Measurements from ENCODE around the gene GRID1. TPM values are rescaled to one million over a fixed set of nuclear protein-coding genes. Genes with fewer than 3 reads are reported as not detected.

Gene GRID1
- total RNA-seq, 4 donors from 2014 or later = 0.35 to 10.7 (median 1.3) TPM

- TF ChIP-seq POLR2A (IDR thresholded peaks at IDR 0.05) = no peak
- TF ChIP-seq, protein P1, sequence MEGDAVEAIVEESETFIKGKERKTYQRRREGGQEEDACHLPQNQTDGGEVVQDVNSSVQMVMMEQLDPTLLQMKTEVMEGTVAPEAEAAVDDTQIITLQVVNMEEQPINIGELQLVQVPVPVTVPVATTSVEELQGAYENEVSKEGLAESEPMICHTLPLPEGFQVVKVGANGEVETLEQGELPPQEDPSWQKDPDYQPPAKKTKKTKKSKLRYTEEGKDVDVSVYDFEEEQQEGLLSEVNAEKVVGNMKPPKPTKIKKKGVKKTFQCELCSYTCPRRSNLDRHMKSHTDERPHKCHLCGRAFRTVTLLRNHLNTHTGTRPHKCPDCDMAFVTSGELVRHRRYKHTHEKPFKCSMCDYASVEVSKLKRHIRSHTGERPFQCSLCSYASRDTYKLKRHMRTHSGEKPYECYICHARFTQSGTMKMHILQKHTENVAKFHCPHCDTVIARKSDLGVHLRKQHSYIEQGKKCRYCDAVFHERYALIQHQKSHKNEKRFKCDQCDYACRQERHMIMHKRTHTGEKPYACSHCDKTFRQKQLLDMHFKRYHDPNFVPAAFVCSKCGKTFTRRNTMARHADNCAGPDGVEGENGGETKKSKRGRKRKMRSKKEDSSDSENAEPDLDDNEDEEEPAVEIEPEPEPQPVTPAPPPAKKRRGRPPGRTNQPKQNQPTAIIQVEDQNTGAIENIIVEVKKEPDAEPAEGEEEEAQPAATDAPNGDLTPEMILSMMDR (IDR thresholded peaks at IDR 0.05) = no peak
- no peaks in the 10 kb centered on the region for H3K9me3 ChIP-seq
- no peak overlapping the region for H3K4me3 ChIP-seq
- no peak for DNase-seq
- no peaks in the 10 kb centered on the region for H3K4me1 ChIP-seq
- H3K27ac ChIP-seq = no peak overlapping the region
- H3K27me3 ChIP-seq = no peaks in the 10 kb centered on the region
- no peaks in the 10 kb centered on the region for H3K36me3 ChIP-seq
Measured at GRCh38 chr10:85601526-85601925, 765.1 kb downstream of the GRID1 start.

DNA sequence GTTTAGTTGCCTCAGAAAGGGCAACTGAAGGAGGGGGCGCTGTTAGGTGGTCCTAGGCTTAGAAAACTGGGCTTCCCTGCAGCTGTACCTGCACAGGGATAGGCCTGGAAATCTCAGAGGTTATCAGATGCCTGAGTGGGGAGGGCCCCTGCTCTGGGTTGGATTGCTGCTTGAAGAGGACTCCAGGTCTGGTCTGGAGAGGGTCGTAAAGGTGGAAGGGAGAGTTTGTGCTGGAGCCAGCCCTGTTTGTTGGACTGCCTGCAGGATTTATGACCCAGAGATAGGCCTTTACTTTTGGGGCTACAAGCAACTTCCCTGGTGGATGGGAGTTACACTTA is 765.9 kb downstream of the GRID1 start:
- Histone ChIP-seq H3K4me1 (no peaks in the 10 kb centered on the region), H3K9me3 (no peaks in the 10 kb centered on the region), H3K36me3 (no peaks in the 10 kb centered on the region), H3K4me3 (no peak overlapping the region), H3K27me3 (no peaks in the 10 kb centered on the region), H3K27ac (no peak overlapping the region)
- DNase-seq = no peak
- no peak for TF ChIP-seq POLR2A (IDR thresholded peaks at IDR 0.05)
- TF ChIP-seq, protein P1 (IDR thresholded peaks at IDR 0.05) = no peak

DNA sequence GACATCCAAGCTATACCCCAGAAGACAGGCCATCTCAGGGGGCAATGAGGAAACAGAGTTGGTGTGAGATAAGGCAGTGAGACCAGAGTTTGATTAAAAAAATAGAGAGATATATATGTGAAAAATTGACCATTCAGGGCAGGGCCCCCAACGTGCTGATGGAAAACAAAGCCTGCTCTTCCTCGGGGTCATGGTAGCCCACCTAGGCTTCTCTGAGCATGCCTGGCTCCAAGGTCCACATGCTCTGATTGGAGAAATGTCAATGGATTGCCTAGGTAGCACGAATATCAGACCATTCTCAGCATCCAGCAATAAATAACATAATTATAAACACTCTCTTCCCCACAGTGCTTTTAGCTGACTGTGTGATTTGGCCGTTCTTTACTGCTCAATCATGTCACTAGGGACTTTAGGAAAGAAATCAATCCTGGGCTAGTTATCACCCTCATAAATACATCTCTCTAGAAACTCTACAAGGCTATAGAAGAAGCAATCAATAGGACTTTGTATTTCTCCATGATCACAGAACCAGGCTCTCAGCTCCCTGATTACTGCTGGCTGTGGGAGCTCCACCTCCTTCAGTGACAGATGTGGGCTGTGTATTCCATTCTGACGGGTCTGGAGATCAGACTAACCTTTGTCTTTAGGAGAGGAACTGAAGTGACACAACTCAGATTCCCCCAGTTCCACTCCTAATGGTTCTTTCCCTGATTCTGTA is 766.4 kb downstream of the GRID1 start:
- DNase-seq = no peak
- no peak overlapping the region for H3K27ac ChIP-seq
- TF ChIP-seq, protein P1 (IDR thresholded peaks at IDR 0.05) = no peak
- TF ChIP-seq POLR2A (IDR thresholded peaks at IDR 0.05) = no peak
- H3K4me3 ChIP-seq = no peak overlapping the region
- no peaks in the 10 kb centered on the region for H3K4me1 ChIP-seq
- no peaks in the 10 kb centered on the region for H3K9me3 ChIP-seq
- H3K27me3 ChIP-seq = no peaks in the 10 kb centered on the region
- H3K36me3 ChIP-seq = no peaks in the 10 kb centered on the region

DNA sequence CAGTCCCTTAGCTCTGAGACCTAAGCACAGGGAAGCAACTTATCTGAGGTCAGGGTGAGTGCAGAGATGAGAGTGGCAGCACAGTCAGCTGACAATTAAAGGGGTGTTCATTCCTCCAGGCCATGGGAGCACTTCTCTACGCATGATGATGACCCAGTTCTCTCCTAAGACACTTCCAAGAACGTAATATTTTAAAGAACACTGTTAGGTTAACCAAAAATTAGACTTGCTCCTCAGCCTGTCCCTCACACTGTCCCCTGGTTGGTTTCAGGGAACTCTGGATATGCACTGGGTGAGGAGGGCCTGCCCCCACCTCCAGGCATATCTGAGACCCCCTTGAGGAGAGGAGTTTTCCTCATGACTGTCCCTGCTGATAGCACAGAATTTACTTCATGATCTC is 767.5 kb downstream of the GRID1 start:
- no peaks in the 10 kb centered on the region for H3K9me3 ChIP-seq
- no peaks in the 10 kb centered on the region for H3K27me3 ChIP-seq
- DNase-seq = no peak
- H3K36me3 ChIP-seq = no peaks in the 10 kb centered on the region
- H3K4me1 ChIP-seq = no peaks in the 10 kb centered on the region
- no peak overlapping the region for H3K4me3 ChIP-seq
- no peak overlapping the region for H3K27ac ChIP-seq
- TF ChIP-seq POLR2A (IDR thresholded peaks at IDR 0.05) = no peak
- TF ChIP-seq, protein P1 (IDR thresholded peaks at IDR 0.05) = no peak

GRCh38 chr10:85598646-85599045 is 767.9 kb downstream of the GRID1 start:
- H3K27ac ChIP-seq = no peak overlapping the region
- no peak overlapping the region for H3K4me3 ChIP-seq
- H3K4me1 ChIP-seq = no peaks in the 10 kb centered on the region
- DNase-seq = no peak
- H3K36me3 ChIP-seq = no peaks in the 10 kb centered on the region
- H3K9me3 ChIP-seq = no peaks in the 10 kb centered on the region
- no peaks in the 10 kb centered on the region for H3K27me3 ChIP-seq
- TF ChIP-seq, protein P1 (IDR thresholded peaks at IDR 0.05) = no peak
- no peak for TF ChIP-seq POLR2A (IDR thresholded peaks at IDR 0.05)

DNA sequence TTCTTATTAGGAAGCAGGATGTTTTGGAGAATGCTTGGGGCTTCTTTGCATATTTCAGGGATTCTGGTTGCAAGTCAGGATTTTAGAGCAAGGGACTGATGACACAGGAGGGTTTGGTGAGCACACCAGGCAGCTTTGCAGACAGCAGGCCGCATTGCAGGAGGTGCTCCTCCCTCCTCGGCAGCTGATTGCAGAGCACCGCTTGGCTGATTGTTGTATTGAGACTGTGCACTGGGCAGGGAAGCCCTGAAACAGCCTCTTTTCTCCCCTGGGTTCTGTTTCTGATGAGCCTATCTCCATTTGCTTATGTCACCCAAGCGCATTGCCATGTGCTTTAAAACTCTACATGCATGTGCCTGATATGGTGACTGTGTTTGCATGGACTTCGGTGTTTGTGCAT is 769.6 kb downstream of the GRID1 start:
- DNase-seq = no peak

More for the DNA sequence above, 769.6 kb downstream of the GRID1 start:
- TF ChIP-seq, protein P1 (IDR thresholded peaks at IDR 0.05) = no peak
- no peak for TF ChIP-seq POLR2A (IDR thresholded peaks at IDR 0.05)
- H3K4me1 ChIP-seq = no peaks in the 10 kb centered on the region
- no peaks in the 10 kb centered on the region for H3K9me3 ChIP-seq
- no peaks in the 10 kb centered on the region for H3K36me3 ChIP-seq
- no peak overlapping the region for H3K4me3 ChIP-seq
- H3K27me3 ChIP-seq = no peaks in the 10 kb centered on the region
- H3K27ac ChIP-seq = no peak overlapping the region

All from Peyer's patch (tissue), 4 donors.